ELF-1 (cell line): Measurements from ENCODE around the gene LENEP.

Source experiments
- DNase-seq: peaks from one replicate; pipeline ENCODE4 v3.0.0-alpha.2; 2016; ENCODE audit warnings: low read depth, low spot score

LENEP gene

GRCh38 chr1:154993572-154994268 is at the start of gene LENEP:
Gene LENEP (plus strand): TSS chr1:154993586. CDS start chr1:154993608, 22 bp downstream.
- DNase-seq: no peak

GRCh38 chr1:154943649-154944400 is 49.6 kb upstream of the LENEP start:
- DNase-seq: peak; percentile 78

- no peak for DNase-seq
Measured at GRCh38 chr1:154944401-154945159, 48.8 kb upstream of the LENEP start.

- no peak for DNase-seq
Measured at GRCh38 chr1:154945160-154945961, 48.0 kb upstream of the LENEP start.

- DNase-seq: no peak
Measured at GRCh38 chr1:154945962-154946850, 47.2 kb upstream of the LENEP start.

GRCh38 chr1:154948079-154948478 is 45.3 kb upstream of the LENEP start:
- DNase-seq: no peak

- no peak for DNase-seq
Measured at GRCh38 chr1:154951901-154952657, 41.3 kb upstream of the LENEP start.

GRCh38 chr1:154952664-154953063 is 40.7 kb upstream of the LENEP start:
- DNase-seq: no peak

GRCh38 chr1:154953611-154954038 is 39.8 kb upstream of the LENEP start:
- no peak for DNase-seq

- DNase-seq: no peak
Measured at GRCh38 chr1:154954541-154954940, 38.8 kb upstream of the LENEP start.

GRCh38 chr1:154955039-154955717 is 38.2 kb upstream of the LENEP start:
- DNase-seq: peak; percentile 70

- DNase-seq: peak; percentile 99
Measured at GRCh38 chr1:154955718-154956543, 37.5 kb upstream of the LENEP start, which contains the start of gene PBXIP1. Gene PBXIP1 (minus strand): TSS chr1:154956099. CDS start chr1:154953721, 2,378 bp downstream.

GRCh38 chr1:154956544-154956941 is 36.8 kb upstream of the LENEP start:
- DNase-seq: peak; percentile 45

GRCh38 chr1:154957091-154957657 is 36.2 kb upstream of the LENEP start:
- DNase-seq: peak; percentile 29

- DNase-seq: no peak
Measured at GRCh38 chr1:154958036-154958435, 35.4 kb upstream of the LENEP start.

GRCh38 chr1:154958681-154959425 is 34.5 kb upstream of the LENEP start:
- no peak for DNase-seq

GRCh38 chr1:154959426-154959780 is 34.0 kb upstream of the LENEP start:
- DNase-seq: no peak
